T-helper 2 cell treated with Interferon-gamma antibody and Interleukin-4, amounts not matched to agents 5 μg/mL and 100 μg/mL, for 36 hours (primary cell): ENCODE measurements around the gene LHX4.

Source experiments
- DNase-seq: peaks from one replicate; pipeline ENCODE4 v3.0.0; 2021; ENCODE audit warnings: low spot score
- H3K27ac Mint-ChIP-seq: one replicate; pipeline ENCODE4 v1.8.0; 2021; ENCODE audit warnings: mild to moderate bottlenecking, mixed read lengths
- H3K27me3 Mint-ChIP-seq: one replicate; pipeline ENCODE4 v1.8.0; 2021; ENCODE audit warnings: low read depth, mixed read lengths
- H3K36me3 Mint-ChIP-seq: one replicate; pipeline ENCODE4 v1.8.0; 2021; ENCODE audit warnings: low read depth, mixed read lengths
- H3K4me1 Mint-ChIP-seq: one replicate; pipeline ENCODE4 v1.8.0; 2021; ENCODE audit warnings: low read depth, mixed read lengths
- H3K4me3 Mint-ChIP-seq: one replicate; pipeline ENCODE4 v1.8.0; 2022; ENCODE audit warnings: mild to moderate bottlenecking, moderate library complexity, mixed read lengths
- H3K9me3 Mint-ChIP-seq: one replicate; pipeline ENCODE4 v1.8.0; 2021; ENCODE audit warnings: mixed read lengths

Gene LHX4

DNA sequence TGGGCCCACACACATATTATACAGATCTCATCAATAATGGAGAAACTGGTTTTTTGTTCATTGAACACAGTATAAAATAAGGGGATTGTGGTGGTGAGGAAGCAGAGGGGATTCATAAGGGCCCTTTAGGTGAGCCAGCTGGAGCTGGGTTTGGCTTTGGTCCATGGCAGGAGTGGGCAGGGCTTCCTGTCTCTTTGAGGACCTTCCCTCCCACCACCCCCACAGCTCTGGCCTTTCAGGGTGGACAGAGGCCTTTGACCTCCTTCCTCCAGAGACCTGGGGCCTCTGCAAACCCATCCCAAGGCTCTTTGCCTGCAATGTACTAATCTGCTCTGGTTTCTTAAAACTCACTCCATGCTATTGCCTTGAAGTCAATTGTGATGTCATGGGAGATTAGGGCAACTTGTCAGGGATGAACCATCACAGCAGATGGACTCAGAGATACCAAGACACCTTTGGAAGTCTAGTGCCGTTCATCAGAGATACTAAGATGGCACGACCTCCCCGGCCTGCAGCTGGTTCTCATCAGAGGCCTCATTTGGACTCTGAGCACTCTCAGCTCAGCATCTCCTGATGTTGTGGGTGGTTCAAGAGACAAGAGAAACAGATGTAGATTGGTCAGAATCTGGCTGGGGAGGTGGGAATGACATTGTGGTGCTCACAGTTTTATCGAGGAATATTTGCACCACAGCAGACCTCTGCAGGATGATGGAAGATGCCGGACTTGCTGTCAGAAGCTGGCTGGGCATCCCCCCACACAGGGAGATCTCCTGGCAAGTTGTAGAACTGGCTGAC, 37.9 kb downstream of the LHX4 start:
- DNase-seq, result no peak
- no peaks in the 10 kb centered on the region for H3K9me3 Mint-ChIP-seq
- H3K27ac Mint-ChIP-seq, result no peak overlapping the region
- no peaks in the 10 kb centered on the region for H3K27me3 Mint-ChIP-seq
- no peaks in the 10 kb centered on the region for H3K4me1 Mint-ChIP-seq
- H3K4me3 Mint-ChIP-seq, result no peak overlapping the region
- H3K36me3 Mint-ChIP-seq, result no peaks in the 10 kb centered on the region

GRCh38 chr1:180268556-180269075, 38.6 kb downstream of the LHX4 start:
- H3K27me3 Mint-ChIP-seq, result no peaks in the 10 kb centered on the region
- DNase-seq, result no peak
- no peak overlapping the region for H3K4me3 Mint-ChIP-seq
- no peaks in the 10 kb centered on the region for H3K9me3 Mint-ChIP-seq
- H3K36me3 Mint-ChIP-seq, result no peaks in the 10 kb centered on the region
- H3K27ac Mint-ChIP-seq, result no peak overlapping the region
- H3K4me1 Mint-ChIP-seq, result no peaks in the 10 kb centered on the region

DNA sequence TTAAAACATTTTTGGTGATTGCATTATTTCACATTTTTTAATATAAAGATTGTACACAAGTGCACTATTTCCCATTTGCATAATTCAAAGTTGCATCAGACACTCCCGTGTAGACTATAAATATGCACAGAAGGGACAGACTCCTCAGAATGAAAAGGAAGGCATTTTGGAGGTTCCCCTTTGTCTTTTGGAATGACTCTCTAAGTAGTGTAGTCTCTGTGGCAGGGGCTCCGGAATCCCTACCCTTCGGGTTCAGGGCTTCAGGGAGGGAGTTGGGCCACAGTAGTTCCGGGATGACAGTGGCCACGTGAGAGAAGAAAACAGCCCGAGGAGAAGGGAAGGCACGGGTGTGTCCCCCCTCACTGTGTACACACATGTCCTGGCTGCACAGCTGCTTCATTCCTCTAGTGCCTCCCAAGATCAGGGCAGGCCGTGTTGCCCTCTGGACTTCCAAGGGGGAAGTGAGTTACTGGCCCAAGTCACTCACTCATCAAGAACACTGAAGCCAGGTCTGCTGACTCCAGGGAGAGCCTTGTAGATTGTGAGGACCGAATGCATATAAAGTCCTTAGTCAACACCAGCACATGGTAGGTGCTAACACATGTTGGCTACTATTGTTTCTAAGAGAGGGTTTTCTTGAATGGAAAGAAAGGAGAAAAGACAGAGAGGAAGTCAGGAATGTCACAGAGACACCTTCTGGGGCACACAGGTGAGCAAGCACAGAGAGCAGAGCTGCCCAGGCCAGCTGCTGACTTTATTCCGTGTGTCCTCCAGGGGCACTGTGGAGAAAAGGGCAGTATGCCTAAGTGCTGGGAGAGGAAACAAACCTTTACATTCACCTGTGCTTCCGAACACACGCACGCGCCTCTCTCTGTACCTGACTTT, 39.8 kb downstream of the LHX4 start:
- no peak overlapping the region for H3K27ac Mint-ChIP-seq
- H3K27me3 Mint-ChIP-seq, result no peaks in the 10 kb centered on the region
- no peak for DNase-seq
- peaks cover 3% of the 10 kb centered on the region for H3K36me3 Mint-ChIP-seq
- no peak overlapping the region for H3K4me3 Mint-ChIP-seq
- H3K9me3 Mint-ChIP-seq, result no peaks in the 10 kb centered on the region
- no peaks in the 10 kb centered on the region for H3K4me1 Mint-ChIP-seq

DNA sequence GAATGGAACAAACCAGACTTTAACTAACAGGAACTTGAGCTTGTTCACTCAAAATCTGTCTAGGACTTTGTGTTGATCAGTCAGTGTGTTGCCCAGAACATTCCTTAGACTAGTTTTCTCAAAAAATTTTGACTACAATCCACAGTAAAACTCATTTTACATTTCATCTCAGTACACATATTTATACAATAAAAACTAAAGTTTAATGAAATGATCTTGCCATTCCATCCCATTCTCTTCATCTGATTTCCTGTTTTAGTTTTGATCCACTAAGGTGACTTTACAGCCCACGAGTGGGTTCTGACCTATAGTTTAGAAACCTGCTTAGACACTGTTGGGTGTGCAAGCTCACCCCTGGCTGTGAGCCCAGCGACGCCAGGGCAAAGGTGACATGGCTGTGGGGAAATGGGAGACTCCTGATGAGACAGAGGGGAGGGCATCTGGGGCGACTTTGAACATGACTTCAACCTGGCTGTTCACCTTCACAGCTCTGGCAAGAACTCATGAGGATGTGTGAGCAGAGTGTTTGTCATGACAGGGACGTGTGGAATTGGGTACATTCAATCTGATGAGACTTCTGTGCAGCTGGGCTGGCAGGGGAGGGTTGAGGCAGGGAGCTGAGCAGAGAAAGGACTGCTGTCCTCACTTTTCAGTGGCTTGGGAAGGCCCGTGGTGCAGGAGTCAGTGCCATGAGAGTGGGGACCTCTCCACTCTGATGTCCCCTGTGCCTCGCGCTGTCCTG, 40.6 kb downstream of the LHX4 start:
- H3K4me3 Mint-ChIP-seq, result no peak overlapping the region
- no peaks in the 10 kb centered on the region for H3K27me3 Mint-ChIP-seq
- peaks cover 6% of the 10 kb centered on the region for H3K36me3 Mint-ChIP-seq
- H3K27ac Mint-ChIP-seq, result no peak overlapping the region
- H3K9me3 Mint-ChIP-seq, result no peaks in the 10 kb centered on the region
- DNase-seq, result no peak
- no peaks in the 10 kb centered on the region for H3K4me1 Mint-ChIP-seq

GRCh38 chr1:180271272-180272255, 41.5 kb downstream of the LHX4 start:
- Mint-ChIP-seq H3K36me3 (peaks cover 7% of the 10 kb centered on the region), H3K4me1 (no peaks in the 10 kb centered on the region), H3K27ac (no peak overlapping the region), H3K9me3 (no peaks in the 10 kb centered on the region), H3K4me3 (no peak overlapping the region), H3K27me3 (no peaks in the 10 kb centered on the region)
- DNase-seq, result no peak

DNA sequence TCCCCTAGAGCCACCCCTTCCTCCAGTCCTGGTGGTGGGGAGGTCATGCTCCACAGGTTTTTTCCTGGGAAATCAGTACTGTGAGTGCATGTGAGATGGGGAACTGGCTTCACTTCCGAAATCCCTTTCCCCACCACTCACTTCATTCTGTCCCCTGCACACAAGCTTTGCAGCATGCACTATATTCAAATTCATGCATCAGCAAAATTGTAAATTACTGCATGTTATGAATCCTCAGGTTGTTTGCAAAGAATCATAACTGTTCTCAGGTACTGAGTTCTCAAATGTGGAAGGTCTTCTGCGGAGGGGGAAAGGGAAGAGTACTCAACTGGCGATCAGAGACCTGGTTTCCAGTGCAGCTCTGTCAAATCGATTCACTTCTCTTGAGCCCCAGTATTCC, 42.3 kb downstream of the LHX4 start:
- no peaks in the 10 kb centered on the region for H3K27me3 Mint-ChIP-seq
- no peak overlapping the region for H3K4me3 Mint-ChIP-seq

DNA sequence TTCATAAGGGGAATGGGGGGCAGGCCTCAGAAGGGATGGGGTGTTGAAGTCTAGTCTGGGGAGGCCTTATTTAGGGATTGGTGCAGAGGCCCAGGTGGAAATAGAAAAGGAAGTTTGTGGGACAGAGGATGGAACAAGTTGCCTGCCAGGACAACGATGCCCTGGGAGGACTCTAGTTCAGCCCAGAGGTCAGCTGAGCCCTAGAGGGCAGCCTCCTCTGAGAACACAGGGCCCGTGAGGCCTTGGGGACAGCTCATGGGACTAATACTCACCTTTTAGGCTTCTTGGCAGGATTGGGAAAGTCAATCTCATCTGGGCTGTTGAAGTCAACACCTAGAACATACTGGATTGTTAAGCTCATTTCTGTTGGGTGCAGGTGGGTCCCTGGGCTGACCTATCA, 43.0 kb downstream of the LHX4 start:
- Mint-ChIP-seq H3K36me3 (peaks cover 7% of the 10 kb centered on the region), H3K27ac (no peak overlapping the region), H3K9me3 (no peaks in the 10 kb centered on the region), H3K4me1 (no peaks in the 10 kb centered on the region), H3K4me3 (no peak overlapping the region), H3K27me3 (no peaks in the 10 kb centered on the region)
- no peak for DNase-seq

More for the DNA sequence above, 42.3 kb downstream of the LHX4 start:
- no peak for DNase-seq
- Mint-ChIP-seq H3K4me1 (no peaks in the 10 kb centered on the region), H3K27ac (no peak overlapping the region), H3K9me3 (no peaks in the 10 kb centered on the region), H3K36me3 (peaks cover 7% of the 10 kb centered on the region)

- H3K27me3 Mint-ChIP-seq, result no peaks in the 10 kb centered on the region
Observed at GRCh38 chr1:180274221-180274620, 44.2 kb downstream of the LHX4 start.

GRCh38 chr1:180275726-180276125, 45.7 kb downstream of the LHX4 start:
- no peaks in the 10 kb centered on the region for H3K27me3 Mint-ChIP-seq
- no peaks in the 10 kb centered on the region for H3K9me3 Mint-ChIP-seq
- H3K4me1 Mint-ChIP-seq, result no peaks in the 10 kb centered on the region
- peaks cover 11% of the 10 kb centered on the region for H3K36me3 Mint-ChIP-seq
- no peak overlapping the region for H3K27ac Mint-ChIP-seq
- DNase-seq, result no peak
- no peak overlapping the region for H3K4me3 Mint-ChIP-seq

More at GRCh38 chr1:180274221-180274620, 44.2 kb downstream of the LHX4 start:
- Mint-ChIP-seq H3K4me1 (no peaks in the 10 kb centered on the region), H3K4me3 (no peak overlapping the region), H3K36me3 (peaks cover 7% of the 10 kb centered on the region), H3K9me3 (no peaks in the 10 kb centered on the region), H3K27ac (no peak overlapping the region)
- no peak for DNase-seq

DNA sequence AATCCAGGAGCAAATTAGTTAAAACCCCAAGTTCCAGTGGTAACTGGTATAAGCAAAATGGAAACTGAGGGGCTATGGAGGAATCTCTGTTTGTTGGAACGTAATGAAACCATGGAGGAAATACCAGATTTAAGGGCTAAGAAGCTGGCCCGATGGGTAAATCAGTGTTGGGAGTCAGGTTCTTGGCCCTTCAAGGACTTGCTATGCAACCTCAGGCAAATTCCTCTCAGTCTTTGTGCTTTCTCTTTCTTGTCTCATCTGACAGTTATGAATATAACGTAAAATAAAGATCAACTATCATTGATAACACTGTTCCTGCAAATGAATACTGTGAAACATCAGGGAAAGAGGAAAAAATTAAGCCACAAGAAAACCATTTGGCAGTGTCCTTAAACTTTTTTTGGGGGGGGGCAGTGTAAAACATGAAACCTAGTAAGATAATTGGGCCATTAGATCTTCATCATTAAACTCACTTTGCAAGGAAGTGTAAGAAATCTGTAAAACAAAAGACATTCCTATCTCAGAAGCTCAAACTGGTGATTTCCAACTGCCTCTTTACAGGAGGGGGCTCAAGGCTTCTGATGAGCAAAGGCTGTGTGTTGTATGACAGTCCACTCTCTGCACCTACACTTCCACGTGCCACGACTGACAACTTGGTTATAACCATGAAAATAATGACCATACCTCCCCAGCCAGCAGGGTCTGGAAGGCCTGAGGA, 47.6 kb downstream of the LHX4 start:
- H3K4me3 Mint-ChIP-seq, result no peak overlapping the region
- H3K27me3 Mint-ChIP-seq, result no peaks in the 10 kb centered on the region
- H3K36me3 Mint-ChIP-seq, result peaks cover 11% of the 10 kb centered on the region
- H3K9me3 Mint-ChIP-seq, result no peaks in the 10 kb centered on the region
- no peak overlapping the region for H3K27ac Mint-ChIP-seq
- H3K4me1 Mint-ChIP-seq, result no peaks in the 10 kb centered on the region
- no peak for DNase-seq

DNA sequence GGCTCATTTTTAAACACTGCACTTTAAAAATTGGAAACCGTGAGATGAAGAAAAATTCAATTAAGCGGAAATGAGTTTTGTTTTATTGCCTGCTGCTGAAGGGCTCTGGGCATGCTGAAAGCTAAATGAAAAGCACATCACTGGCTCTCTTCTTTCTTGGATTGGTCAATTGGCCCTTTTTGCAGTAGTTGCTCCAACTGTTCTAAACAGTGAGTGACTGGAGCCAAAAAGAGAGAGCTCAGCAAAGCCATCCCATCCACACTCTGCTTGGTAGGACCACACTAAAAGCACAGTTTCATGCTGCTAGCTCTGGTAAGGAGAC, 48.1 kb downstream of the LHX4 start:
- Mint-ChIP-seq H3K27ac (no peak overlapping the region), H3K36me3 (peaks cover 11% of the 10 kb centered on the region), H3K4me3 (no peak overlapping the region)

GRCh38 chr1:180278596-180279395, 48.7 kb downstream of the LHX4 start:
- Mint-ChIP-seq H3K27ac (no peak overlapping the region), H3K27me3 (no peaks in the 10 kb centered on the region), H3K9me3 (no peaks in the 10 kb centered on the region), H3K4me3 (no peak overlapping the region), H3K4me1 (no peaks in the 10 kb centered on the region), H3K36me3 (peaks cover 11% of the 10 kb centered on the region)
- no peak for DNase-seq

More for the DNA sequence above, 48.1 kb downstream of the LHX4 start:
- DNase-seq, result no peak
- no peaks in the 10 kb centered on the region for H3K4me1 Mint-ChIP-seq
- H3K27me3 Mint-ChIP-seq, result no peaks in the 10 kb centered on the region
- no peaks in the 10 kb centered on the region for H3K9me3 Mint-ChIP-seq
